NCI-H82 (cell line): ENCODE results near the gene PRICKLE2.
A peak's percentile ranks its signal among the peaks of the same experiment; 100 is the strongest.

Source experiments
- DNase-seq: peaks from one replicate; lab custom pipeline; 2025; lab: John Stamatoyannopoulos, UW

PRICKLE2 gene

DNA sequence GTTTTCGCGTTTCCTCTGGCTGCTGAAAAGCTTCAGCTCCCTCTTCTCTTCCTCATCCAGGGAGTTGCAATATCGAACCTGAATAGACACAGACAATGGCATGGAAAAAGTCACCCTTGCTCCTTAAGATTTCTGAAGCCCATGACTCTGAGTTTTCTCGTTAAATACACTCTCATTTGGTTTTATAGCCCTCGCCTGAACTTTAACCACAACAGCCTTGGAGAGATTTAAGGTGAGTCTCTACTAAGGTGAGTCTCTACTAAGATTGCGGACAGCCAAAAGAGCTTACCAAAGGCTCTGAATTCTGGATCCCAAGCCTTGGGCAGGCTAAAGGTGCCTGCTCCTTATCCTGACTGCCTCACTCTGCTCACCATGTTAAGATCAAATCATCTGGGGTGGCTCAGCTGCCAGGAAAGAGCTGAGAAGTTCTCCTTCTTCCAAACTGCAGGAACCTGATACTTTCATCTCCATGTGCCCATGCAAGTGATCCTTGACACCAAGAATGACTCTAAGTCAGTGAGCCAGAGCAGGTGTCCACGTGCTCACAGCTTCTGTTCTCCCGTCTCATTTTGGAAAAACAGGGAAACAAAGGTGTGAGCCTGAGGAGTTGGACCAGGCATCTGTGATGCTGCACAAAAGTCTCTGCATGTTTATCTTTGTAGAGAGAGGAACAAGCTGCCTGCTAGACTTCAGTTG is 65.1 kb downstream of the PRICKLE2 start:
- DNase-seq = no peak

DNA sequence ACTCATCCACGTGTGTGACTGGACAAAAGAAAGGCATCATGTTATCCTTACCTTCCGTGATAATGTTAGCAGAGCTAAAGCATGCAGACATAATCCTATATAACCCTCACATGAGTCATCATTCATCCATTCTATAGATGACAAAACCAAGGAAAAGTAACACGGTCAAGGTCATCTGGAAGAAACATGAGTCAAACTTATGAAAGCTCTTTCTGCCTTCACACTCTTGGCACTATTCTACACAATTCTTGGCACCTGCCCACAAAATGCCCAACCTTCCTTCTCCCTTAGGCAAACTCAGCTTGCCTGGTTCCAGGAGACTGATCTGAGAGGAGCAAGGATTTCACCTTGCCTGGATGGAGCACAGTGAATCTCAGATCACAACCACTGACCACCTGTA is 66.9 kb downstream of the PRICKLE2 start:
- no peak for DNase-seq

DNA sequence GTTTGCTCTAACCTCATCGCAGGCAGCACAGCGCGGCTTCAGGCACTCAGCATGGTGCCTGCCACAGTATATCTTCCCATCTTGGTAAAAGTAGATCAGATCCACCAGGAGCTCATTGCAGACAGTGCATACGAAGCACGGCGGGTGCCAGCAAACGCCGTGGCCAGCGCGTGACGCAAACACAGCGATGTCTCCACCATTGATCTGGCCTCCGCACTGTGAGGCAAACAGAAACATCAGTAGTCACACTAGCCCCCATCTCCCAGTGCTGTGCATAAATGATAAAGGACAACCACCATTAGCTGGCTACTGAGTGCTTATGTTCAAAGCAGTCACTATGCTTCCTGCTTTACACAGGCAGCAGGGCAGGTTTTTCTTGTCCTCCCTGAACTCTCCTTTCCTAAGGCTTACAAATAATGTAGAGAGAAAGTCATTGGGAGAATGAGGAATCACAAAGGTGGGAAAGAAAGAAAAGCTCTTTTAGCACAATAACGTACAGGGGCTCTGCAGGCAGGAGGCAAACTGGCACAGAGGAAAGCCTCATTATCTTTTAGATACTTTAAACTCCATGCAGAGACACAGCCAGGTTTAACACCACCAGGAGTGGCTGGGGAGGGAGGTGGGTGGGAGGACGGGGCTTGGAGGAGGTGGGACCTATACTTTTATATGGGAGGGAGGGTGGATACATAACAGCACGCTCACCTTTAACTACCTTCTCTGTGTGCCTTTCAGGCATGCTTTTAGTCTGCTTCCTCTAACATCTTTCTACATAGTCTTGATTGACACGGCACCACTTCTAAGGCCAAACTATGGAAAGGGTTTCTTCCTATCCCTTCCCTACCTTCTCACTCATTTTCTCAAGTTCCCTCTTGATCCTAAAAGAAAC is 67.9 kb downstream of the PRICKLE2 start:
- DNase-seq = no peak

DNA sequence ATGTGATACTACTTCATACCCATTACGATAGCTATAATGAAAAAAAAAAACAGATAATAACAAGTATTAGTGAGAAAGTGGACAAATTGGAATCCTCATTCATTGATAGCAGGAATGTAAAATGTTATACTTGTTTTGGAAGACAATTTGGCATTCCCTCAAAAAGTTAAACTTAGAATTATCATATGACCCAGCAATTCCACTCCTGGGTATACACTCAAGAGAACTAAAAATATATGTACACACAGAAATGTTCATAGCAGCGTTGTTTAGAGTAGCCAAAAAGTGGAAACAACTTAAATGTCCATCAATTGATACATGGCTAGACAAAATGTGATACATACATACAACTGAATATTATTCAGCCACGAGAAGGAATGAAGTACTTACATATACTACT is 69.9 kb downstream of the PRICKLE2 start:
- DNase-seq = no peak

DNA sequence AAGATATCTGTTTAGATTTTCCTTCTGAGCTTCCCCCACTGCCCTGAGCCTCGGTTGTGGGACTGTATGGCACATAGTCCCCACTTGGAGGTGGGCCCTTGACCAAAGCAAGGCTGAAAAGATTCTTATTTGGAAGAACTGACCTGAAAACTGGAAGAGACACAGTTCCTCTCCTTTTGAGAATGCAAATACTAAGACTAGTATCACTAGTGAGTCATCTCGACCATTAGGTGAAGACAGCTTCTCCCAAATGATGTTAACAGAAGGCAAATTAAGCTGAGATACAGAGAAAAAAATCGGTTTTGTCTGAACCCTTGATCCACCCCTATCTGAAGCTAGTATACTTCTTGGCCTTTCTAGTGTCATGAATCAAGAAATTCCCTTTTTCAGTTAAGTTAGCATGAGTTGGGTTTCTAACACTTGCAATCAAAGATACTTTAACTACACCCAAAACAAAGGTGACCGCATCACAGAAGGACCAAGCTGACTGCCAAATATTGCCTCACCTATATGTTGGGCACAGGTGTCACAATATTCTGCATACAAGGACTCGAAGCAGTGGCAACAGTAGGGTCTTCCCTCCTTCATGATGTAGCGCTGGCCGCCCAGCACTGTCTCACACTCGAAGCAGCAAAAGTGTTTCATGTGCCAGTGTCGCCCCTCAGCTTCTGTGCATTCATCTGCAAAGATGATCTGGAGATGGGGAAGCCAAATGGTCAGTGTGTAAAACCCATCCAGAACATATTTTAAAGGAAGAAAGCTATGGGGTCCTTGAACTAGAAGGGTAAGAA is 72.4 kb downstream of the PRICKLE2 start:
- DNase-seq = no peak

DNA sequence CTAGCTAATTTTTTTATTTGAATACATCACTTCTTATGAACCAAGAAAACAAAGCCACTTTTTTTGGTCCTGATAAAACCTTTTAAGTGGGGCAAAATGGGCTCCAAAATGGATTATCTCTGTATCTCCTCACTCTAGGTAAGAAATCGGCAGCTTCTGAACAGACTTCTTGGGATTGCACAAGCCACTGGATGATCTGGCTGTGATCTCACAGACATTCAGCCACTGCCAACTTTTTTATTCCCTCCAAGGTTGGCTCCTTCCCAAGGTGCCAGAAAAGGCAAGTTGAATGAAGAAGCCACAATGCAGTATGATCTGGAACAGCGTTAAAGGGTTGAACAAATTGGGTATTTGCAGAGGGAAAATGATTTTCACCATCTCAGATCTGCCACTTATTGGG is 73.2 kb downstream of the PRICKLE2 start:
- DNase-seq = no peak

DNA sequence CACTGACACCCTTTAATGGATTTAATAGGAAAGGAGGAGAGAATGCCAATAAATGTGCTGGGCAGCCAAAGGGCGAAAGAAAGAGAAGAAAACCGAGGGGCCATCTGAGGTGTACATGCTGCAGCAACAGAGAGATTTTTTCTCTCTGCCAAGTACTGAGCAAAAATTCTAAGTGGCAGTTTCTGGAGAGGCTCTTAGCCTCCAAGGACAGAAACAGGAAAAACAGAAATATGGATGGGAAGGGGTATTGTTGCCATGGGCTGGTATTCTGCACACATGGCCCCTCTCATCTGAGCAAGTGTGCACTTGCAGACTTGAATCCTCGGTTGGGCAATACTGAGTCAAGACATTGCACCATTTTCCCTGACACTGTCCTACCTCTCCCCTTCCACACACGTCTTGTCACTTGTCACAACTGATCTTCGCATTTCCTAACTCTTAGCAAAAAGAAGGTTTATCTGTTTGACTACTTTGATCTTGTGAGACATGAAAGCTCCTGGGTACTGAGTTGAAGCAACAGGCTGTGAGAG is 73.9 kb downstream of the PRICKLE2 start:
- DNase-seq = no peak

DNA sequence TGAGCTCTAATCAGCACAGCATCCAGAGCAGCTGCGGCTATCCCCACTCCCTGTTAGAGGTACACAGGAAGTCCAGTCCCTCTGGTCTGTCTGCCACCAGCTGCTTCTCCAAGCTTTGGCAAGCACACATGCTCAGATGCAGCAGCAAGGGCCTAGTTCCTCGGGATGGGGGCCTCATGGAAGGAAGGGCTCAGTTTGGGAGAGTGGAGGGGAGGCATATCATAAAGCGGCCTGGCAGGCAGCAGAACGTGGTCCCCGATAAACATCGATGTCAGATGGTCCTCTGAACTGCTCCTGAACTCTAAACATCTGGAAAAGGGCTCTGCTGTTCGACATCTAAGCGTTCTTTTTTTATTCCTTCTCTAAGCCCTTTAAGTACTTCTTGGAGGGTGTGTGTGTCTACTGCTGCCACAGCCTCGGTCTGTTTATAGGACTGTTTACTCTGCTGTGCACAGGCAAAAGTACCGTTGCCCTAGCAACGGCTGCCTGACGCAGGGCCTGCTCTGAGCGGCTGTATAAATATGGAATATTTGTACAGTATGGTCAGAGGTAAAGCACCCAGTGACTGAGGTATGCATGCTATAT is 74.6 kb downstream of the PRICKLE2 start:
- DNase-seq = no peak

DNA sequence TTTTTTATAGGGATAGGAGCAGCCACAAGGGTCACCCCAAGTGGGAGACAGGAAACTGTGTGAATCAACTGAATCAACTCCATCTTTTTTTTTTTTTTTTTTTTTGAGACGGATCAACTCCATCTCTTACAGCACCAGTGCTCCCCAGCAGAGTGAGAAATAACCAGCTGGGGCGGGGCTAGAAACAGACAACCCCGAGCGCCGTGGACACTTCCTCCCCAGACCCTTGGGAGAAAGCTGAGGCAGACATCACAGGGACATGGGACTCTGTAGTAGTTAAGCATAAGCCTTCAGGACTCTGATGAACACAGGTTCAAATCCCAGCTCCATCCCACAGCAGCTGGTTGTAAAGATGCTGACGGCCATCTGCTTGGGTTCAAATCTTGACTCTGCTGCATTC is 75.4 kb downstream of the PRICKLE2 start:
- DNase-seq = no peak

DNA sequence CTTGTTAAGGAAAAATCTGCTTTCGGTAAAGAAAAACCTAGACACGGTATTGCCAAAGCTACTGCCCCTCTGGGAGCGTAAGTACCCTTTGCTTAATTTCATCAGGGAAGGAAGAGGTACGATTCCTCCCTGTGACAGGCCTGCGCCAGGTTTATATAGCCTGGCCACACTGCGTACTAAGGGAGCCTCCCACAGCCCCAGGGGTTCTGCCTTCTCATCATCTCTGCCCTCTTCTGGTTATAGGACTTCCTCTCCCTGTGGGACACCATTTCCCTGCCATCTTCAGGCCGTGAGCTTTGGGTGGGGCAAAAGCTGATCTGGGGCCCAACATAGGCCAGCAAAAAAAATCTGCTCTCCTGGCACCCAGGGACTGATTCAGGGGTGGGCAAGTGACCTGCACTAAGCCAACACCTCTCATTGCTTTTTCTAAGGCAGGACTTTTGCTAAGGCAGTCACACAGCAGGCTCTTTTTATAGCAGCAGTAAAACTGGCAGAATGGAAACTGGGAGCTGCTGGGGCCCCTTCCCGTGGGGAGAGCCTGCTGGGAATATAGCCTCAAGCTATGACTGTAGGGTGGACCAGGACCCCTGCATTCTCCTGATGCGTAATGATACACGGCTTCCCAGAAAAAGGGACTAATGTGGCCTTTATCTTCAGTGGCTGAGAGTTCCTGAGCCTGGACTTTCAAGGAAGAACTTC is 76.2 kb downstream of the PRICKLE2 start:
- no peak for DNase-seq

DNA sequence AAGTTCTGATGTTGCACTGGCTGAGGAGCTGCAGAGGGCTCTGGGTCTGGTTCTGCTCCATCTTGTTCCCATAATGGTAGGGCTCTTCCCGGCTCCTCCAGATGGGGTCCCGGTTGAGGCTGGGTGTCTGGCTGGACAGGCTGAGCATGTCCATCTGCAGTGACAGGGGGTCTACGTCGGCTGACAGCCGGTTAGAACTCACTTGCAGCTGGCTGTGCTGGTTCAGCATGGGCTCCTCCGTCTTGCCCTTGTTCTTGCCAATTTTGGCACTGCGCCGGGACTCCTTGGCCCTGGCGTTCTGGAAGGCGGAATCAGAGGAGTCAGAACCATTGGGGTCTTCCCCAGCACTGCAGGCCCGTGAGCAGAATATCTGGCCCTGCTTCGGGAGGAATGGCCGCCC is 78.1 kb downstream of the PRICKLE2 start:
- DNase-seq = no peak

DNA sequence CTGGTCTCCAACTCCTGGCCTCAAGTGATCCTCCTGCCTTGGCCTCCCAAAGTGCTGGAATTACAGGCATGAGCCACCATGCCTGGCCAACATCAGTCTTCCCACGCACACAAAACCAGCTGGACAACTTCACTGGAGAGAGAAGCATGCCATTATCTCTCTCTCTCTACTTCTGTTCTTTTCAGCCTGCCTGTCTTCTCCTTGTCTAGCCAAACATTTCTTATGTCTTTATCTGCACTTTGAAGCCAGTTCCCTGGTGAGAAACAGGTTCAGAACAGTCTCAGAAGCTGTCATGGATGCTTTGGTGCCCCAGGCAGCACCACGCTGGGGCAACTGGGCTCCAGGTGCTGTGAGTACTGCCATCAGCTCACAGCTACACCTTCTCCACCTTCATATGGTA is 79.8 kb downstream of the PRICKLE2 start:
- DNase-seq = no peak

DNA sequence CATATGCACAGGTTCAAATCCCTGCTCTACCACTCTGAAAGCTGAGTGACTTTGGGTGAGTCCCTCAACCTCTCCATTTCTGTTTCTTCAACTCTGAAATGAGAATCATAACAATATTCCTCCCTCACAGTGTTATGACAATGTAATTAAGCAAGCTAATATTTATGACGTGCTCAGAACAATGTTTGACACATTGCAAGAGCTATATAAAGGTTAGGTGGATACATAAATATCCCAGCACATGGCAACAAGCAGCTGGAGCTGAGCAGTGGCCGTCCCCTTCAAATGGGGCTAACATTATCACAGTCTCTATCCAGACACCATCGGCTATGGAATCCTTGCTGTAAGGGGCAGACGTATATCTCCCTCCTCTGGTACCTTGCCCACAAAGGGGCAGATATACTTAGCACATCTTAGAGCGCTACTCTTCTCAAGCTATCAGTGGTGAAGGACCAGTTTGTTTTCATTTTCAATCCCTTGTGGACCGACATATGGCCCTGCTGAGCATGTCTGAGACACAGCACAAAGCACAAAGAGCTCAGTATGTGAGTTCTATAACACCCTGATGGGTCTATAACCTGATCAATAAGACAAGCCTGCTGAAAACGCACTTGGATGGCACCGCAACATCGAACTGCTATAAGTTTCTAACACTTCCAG is 80.9 kb downstream of the PRICKLE2 start:
- peak; percentile 60 for DNase-seq

DNA sequence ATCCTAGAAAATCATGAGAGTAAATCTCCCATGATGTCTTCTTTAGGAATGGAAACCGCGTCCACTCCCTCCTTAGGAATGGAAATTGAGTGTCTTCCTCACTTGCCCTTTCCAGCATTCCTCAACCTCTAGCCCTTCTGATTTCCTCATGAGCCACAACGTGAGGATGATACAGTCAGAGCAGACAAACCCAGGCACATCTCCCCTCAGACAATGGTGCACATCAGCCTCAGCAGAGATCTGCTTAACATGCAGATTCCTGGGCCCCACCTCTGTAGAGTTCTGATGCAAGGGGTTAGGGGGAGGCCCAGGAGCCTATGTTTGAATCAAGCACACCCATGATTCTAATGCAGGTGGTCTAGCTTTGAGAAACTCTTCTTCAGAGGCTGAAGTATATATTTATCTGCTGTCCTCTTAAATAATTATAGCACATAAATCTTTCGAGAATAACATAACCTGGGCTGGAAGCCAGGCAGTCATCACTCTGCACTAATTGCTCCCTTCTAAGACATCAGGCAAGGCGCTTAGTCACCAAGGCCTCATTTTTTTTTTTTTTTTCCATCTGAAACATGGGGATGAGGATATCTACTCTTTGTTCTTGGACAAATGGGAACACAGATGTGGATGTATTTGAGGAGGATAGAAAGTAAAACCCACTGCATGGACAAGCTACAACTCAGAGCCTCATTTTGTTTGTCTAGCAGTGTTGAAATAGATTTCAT is 81.7 kb downstream of the PRICKLE2 start:
- peak; percentile 69 for DNase-seq

DNA sequence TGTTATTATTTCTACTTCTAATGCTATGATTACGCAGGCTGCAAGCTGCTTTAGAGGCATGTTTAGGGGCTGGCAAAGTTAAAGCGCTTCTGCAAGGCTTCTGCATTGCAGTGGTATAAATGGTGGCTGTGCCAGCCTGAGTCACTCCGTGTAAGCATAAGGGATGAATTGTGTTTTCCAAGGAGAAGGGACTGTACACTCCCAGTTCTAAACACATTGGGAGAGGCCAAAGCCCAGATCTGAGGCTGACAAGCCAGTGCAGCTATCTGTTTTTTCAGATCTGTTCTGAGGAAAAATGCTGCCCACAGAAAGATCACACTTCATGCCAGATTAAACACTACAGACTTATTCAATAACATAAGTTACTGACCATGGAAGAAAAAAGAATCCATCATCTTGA is 83.8 kb downstream of the PRICKLE2 start:
- DNase-seq = no peak

DNA sequence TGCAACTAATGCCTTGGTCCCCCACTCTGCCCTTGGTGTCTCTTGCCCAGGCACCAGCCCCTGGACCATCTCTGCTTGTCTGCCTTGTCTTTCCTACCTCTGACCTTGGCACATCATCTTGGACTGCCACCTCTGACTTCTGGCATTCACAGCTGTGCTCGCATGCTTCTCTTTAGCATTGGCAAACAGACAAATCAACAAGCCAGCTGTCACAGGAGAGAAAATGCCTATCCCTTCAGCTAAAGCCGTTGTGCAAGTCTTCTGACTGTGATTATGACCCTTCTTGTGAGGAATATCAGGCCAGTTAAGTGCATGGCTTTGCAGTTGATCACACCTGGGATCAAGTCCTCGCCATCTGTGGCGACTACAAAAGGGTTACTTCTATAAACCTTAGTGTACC is 84.6 kb downstream of the PRICKLE2 start:
- DNase-seq = peak; percentile 71

DNA sequence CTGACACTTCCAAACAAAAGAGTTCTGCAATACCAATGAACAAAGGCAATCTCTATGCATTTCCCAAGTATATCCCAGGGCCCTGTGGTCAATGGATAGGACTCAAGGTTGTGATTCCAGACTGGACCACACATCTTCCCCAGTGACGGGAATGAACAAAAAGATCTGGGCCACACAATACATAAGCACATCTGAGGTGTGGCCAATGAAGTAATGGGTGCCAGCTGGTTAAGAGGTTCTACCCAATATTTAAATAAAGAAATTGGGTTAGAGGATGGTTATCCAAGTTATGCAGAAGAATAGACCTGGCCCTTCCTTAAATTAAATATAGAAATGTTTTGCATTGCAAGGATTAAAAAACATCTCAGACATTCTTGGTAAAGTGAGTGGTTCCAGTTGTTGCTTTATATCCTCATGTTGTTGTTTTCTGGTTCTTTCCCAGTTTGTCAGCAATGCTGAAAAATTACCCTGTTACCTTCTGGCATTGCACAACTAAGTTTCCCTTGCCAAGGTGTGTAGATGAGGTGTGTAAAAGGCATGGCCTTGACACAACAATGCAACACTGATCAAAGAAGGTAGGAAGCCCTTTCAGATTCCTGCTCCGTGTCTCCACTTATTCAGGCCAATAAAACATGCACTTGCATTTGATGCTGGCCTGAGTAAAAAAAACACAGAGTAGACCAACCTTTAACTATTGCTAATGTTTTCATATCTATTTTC is 86.5 kb downstream of the PRICKLE2 start:
- no peak for DNase-seq

DNA sequence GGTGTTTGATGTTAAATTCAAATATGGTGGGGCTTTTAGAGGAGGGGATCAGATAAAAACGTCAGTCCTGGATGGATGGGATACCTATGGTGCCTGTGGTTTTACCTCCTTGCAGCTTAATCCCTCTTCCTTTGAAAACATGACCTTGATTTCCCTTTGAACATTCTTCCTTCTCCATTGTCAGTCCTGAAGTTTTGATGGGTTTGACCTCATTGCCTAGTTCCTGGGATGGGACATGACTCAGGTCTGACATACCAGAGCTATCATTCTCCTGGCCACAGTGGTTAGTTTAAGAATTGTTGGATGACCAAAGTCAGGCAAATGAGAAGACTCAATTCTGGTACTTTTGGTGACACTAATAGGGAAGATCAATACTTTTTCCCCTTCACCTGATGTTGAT is 87.2 kb downstream of the PRICKLE2 start:
- no peak for DNase-seq

DNA sequence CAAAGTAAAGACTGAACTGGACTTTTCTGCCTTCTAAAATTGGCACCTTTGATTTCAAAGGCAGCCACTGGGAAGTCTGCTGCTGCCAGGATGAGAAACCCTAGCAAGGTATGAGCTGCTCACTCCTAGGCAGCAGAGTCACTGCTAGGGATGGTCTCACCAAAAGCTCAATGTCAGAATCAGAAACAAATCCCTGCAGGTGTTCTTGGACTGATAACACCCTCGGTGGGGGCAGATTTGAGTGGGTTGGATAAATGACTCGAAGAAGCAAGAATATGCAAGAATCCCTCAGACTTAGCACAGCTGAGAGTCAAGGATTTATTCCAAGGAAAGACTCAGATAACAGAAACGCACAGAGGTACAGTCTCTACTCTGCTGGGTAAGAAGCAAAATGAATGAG is 90.4 kb downstream of the PRICKLE2 start:
- DNase-seq = no peak

DNA sequence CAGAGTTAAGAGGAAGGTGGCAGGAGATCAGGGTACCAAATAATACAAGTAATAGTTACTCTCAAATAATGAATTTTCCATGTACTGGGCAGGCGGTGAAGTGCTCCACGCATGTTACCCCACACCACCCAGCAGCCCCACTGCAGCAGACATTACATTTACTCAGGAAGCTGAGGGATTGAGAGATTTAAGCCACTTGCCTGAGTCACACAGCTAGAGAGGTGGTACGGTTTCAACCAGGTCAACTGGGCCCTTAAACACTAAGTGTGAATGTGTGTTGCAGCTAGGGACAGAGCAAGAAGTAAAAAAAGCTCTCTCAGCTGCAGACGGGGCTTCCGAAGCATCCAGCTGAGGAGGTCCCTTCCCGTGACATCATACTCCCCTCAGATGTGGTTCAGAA is 91.3 kb downstream of the PRICKLE2 start:
- DNase-seq = peak; percentile 20
